DMS53 (cell line): Measurements from ENCODE around the gene DPP6.

ENCODE experiments used
- DNase-seq: peaks from one replicate; lab custom pipeline; 2025; lab: John Stamatoyannopoulos, UW

The DPP6 gene

GRCh38 chr7:154540596-154540995 lies 488.4 kb downstream of the DPP6 start:
- DNase-seq, result no peak

GRCh38 chr7:154541606-154542005 lies 489.4 kb downstream of the DPP6 start:
- no peak for DNase-seq

GRCh38 chr7:154546946-154547587 lies 494.9 kb downstream of the DPP6 start:
- DNase-seq, result no peak

GRCh38 chr7:154553711-154554265 lies 501.6 kb downstream of the DPP6 start:
- DNase-seq, result no peak

- DNase-seq, result no peak
Measured at GRCh38 chr7:154559454-154559853, 507.3 kb downstream of the DPP6 start.

GRCh38 chr7:154564676-154565075 lies 512.5 kb downstream of the DPP6 start:
- DNase-seq, result no peak

GRCh38 chr7:154566877-154567276 lies 514.7 kb downstream of the DPP6 start:
- DNase-seq, result peak; percentile 17

GRCh38 chr7:154568346-154568745 lies 516.1 kb downstream of the DPP6 start:
- DNase-seq, result no peak

GRCh38 chr7:154569916-154570315 lies 517.7 kb downstream of the DPP6 start:
- no peak for DNase-seq

GRCh38 chr7:154571772-154572171 lies 519.6 kb downstream of the DPP6 start:
- no peak for DNase-seq

- no peak for DNase-seq
Measured at GRCh38 chr7:154574235-154574634, 522.0 kb downstream of the DPP6 start.

GRCh38 chr7:154575497-154575896 lies 523.3 kb downstream of the DPP6 start:
- DNase-seq, result no peak

- no peak for DNase-seq
Measured at GRCh38 chr7:154576604-154577003, 524.4 kb downstream of the DPP6 start.

- no peak for DNase-seq
Measured at GRCh38 chr7:154577141-154577873, 525.1 kb downstream of the DPP6 start.

GRCh38 chr7:154578336-154578735 lies 526.1 kb downstream of the DPP6 start:
- DNase-seq, result no peak

GRCh38 chr7:154579711-154580110 lies 527.5 kb downstream of the DPP6 start:
- no peak for DNase-seq

GRCh38 chr7:154581251-154581890 lies 529.2 kb downstream of the DPP6 start:
- no peak for DNase-seq

- no peak for DNase-seq
Measured at GRCh38 chr7:154583454-154583853, 531.3 kb downstream of the DPP6 start.

- peak; percentile 28 for DNase-seq
Measured at GRCh38 chr7:154584352-154585252, 532.4 kb downstream of the DPP6 start.

- DNase-seq, result no peak
Measured at GRCh38 chr7:154587792-154588191, 535.6 kb downstream of the DPP6 start.

- no peak for DNase-seq
Measured at GRCh38 chr7:154591544-154591943, 539.3 kb downstream of the DPP6 start.

GRCh38 chr7:154592388-154592787 lies 540.2 kb downstream of the DPP6 start:
- peak; percentile 13 for DNase-seq
